NCI-H774 (cell line): ENCODE data around the gene SHLD2.
"Not testable (repeated sequence)": the region's sequence is repeated elsewhere in the genome, so short reads cannot be mapped to it uniquely, and the experiment has no call there.

Experiments
- DNase-seq: peaks from one replicate; lab custom pipeline; 2025; lab: John Stamatoyannopoulos, UW

SHLD2 gene

GRCh38 chr10:87085537-87085936, 9.5 kb upstream of the SHLD2 start:
- no peak for DNase-seq

GRCh38 chr10:87089746-87090145, 5.3 kb upstream of the SHLD2 start:
- DNase-seq: no peak

- no peak for DNase-seq
Measured at GRCh38 chr10:87090779-87091178, 4.2 kb upstream of the SHLD2 start.

GRCh38 chr10:87092376-87092860, 2.6 kb upstream of the SHLD2 start:
- DNase-seq: no peak

GRCh38 chr10:87092861-87093631, 2.0 kb upstream of the SHLD2 start:
- DNase-seq: no peak

- DNase-seq: no peak
Measured at GRCh38 chr10:87093632-87094372, 1.2 kb upstream of the SHLD2 start.

- no peak for DNase-seq
Measured at GRCh38 chr10:87095236-87095945, 385 bp downstream of the SHLD2 start.

- no peak for DNase-seq
Measured at GRCh38 chr10:87101996-87102395, 7.0 kb downstream of the SHLD2 start.

GRCh38 chr10:87104727-87105126, 9.7 kb downstream of the SHLD2 start:
- DNase-seq: not testable (repeated sequence)

- DNase-seq: no peak
Measured at GRCh38 chr10:87105446-87106124, 10.6 kb downstream of the SHLD2 start.

GRCh38 chr10:87118122-87118521, 23.1 kb downstream of the SHLD2 start:
- DNase-seq: not testable (repeated sequence)

GRCh38 chr10:87119029-87119428, 24.0 kb downstream of the SHLD2 start:
- DNase-seq: not testable (repeated sequence)

GRCh38 chr10:87123351-87123750, 28.3 kb downstream of the SHLD2 start:
- not testable (repeated sequence) for DNase-seq

- not testable (repeated sequence) for DNase-seq
Measured at GRCh38 chr10:87127048-87127447, 32.0 kb downstream of the SHLD2 start.

- DNase-seq: not testable (repeated sequence)
Measured at GRCh38 chr10:87127607-87128156, 32.7 kb downstream of the SHLD2 start.

- not testable (repeated sequence) for DNase-seq
Measured at GRCh38 chr10:87132176-87132575, 37.2 kb downstream of the SHLD2 start.

GRCh38 chr10:87133936-87134335, 38.9 kb downstream of the SHLD2 start:
- DNase-seq: not testable (repeated sequence)

- DNase-seq: not testable (repeated sequence)
Measured at GRCh38 chr10:87134440-87134839, 39.4 kb downstream of the SHLD2 start.

GRCh38 chr10:87137478-87137877, 42.5 kb downstream of the SHLD2 start:
- not testable (repeated sequence) for DNase-seq

GRCh38 chr10:87142230-87143108, 47.5 kb downstream of the SHLD2 start:
- DNase-seq: not testable (repeated sequence)

- not testable (repeated sequence) for DNase-seq
Measured at GRCh38 chr10:87143109-87143418, 48.1 kb downstream of the SHLD2 start.
